PC-3 (cell line): ENCODE results near the gene CD7. TPM values are rescaled to one million over a fixed set of nuclear protein-coding genes. Genes with fewer than 3 reads are reported as not detected.
A peak's percentile ranks its signal among the peaks of the same experiment; 100 is the strongest.

Source experiments
- ATAC-seq: fragments of 200-7000 bp; cut with Tn5 transposase; 2 replicates; pipeline ENCODE4 v1.9.1; 2020; ENCODE audit warnings: mild to moderate bottlenecking, moderate library complexity
- BruUV-seq: library from RNA; stranded (reverse); fragments of 400-500 nt; replicated peaks from 2 replicates; lab custom pipeline; 2021; lab: Mats Ljungman, UMichigan
- CTCF ChIA-PET: fragments of 300-600 bp; sonication (Branson Sonifier 250); formaldehyde crosslinking; loops from one replicate; lab custom pipeline; 2022; ENCODE audit warnings: antibody characterized with exemption; lab: Charles Lee
- POLR2A ChIA-PET: fragments of 300-600 bp; sonication (Branson Sonifier 250); formaldehyde crosslinking; loops from one replicate; lab custom pipeline; 2022; ENCODE audit warnings: antibody characterized with exemption; ENCODE audit not compliant: unreplicated experiment; lab: Charles Lee
- DNase-seq: peaks from one replicate; pipeline ENCODE4 v3.0.0-alpha.2; 2015
- H2AFZ ChIP-seq: fragments of 300-600 bp; sonication (generic); 2 replicates; pipeline ENCODE4 v1.6.0; 2016; ENCODE audit warnings: antibody characterized with exemption, low read length
- H3F3A ChIP-seq: fragments of 300-600 bp; sonication (generic); one replicate; pipeline ENCODE4 v1.6.0; 2017; ENCODE audit warnings: antibody characterized with exemption, low read length, control low read depth, mild to moderate bottlenecking; ENCODE audit not compliant: unreplicated experiment
- H3K27ac ChIP-seq: fragments of 300-600 bp; sonication (generic); 2 replicates; pipeline ENCODE4 v1.5.1; 2016; ENCODE audit warnings: mild to moderate bottlenecking, low read length
- H3K27me3 ChIP-seq: fragments of 300-600 bp; sonication (generic); 2 replicates; pipeline ENCODE4 v1.6.1; 2016; ENCODE audit warnings: low read length, mixed read lengths
- H3K36me3 ChIP-seq: fragments of 300-600 bp; sonication (generic); 2 replicates; pipeline ENCODE4 v1.6.1; 2016; ENCODE audit warnings: low read depth, mixed run types, low read length, mixed read lengths
- H3K4me1 ChIP-seq: fragments of 300-600 bp; sonication (generic); 2 replicates; pipeline ENCODE4 v1.5.1; 2016; ENCODE audit warnings: low read length; ENCODE audit not compliant: insufficient read depth
- H3K4me2 ChIP-seq: fragments of 300-600 bp; sonication (generic); 2 replicates; pipeline ENCODE4 v1.6.0; 2016; ENCODE audit warnings: low read length
- H3K4me3 ChIP-seq: fragments of 300-600 bp; sonication (generic); 2 replicates; pipeline ENCODE4 v1.5.1; 2016; ENCODE audit warnings: mild to moderate bottlenecking, low read length, mixed read lengths
- H3K79me2 ChIP-seq: fragments of 300-600 bp; sonication (generic); 2 replicates; pipeline ENCODE4 v1.6.1; 2017; ENCODE audit warnings: low read length, mixed read lengths
- H3K9ac ChIP-seq: fragments of 300-600 bp; sonication (generic); 2 replicates; pipeline ENCODE4 v1.6.0; 2016; ENCODE audit warnings: mild to moderate bottlenecking, low read length
- H3K9me2 ChIP-seq: fragments of 300-600 bp; sonication (generic); replicated peaks from 2 replicates; pipeline ENCODE4 v1.6.1; 2016; ENCODE audit warnings: mixed run types, low read length, mixed read lengths
- H3K9me3 ChIP-seq: fragments of 300-600 bp; sonication (generic); 2 replicates; pipeline ENCODE4 v1.6.1; 2016; ENCODE audit warnings: low read length, mixed read lengths
- H4K20me1 ChIP-seq: fragments of 300-600 bp; sonication (generic); 2 replicates; pipeline ENCODE4 v1.6.1; 2016; ENCODE audit warnings: low read length, mixed read lengths
- CTCF ChIP-seq: fragments of 300-600 bp; sonication (generic); conservative IDR thresholded peaks from 2 replicates; pipeline ENCODE4 v1.5.1; 2017; ENCODE audit warnings: antibody characterized with exemption, low read depth, mild to moderate bottlenecking, low read length
- EZH2 ChIP-seq: fragments of 300-600 bp; sonication (generic); IDR thresholded peaks from one replicate; pipeline ENCODE4 v1.6.1; 2017; ENCODE audit warnings: antibody characterized with exemption, mild to moderate bottlenecking, low read length; ENCODE audit not compliant: unreplicated experiment
- EZH2phosphoT487 ChIP-seq: fragments of 300-600 bp; sonication (generic); IDR thresholded peaks from 2 replicates; pipeline ENCODE4 v1.6.1; 2018; ENCODE audit warnings: mild to moderate bottlenecking, antibody characterized with exemption, low read length, borderline replicate concordance
- intact Hi-C: fragments of 100-400 bp; cut with micrococcal nuclease; formaldehyde crosslinking; loops from 2 replicates; pipeline ENCODE4 v1.9.0; 2023
- total RNA-seq: library from RNA; depleted of rRNA; stranded (reverse); fragments of >200 nt; gene quantifications from 2 replicates; pipeline ENCODE4 v1.2.3, GENCODE V29; 2014

The CD7 gene
- total RNA-seq, 1 experiment from 2014 or later: 0.15 TPM

GRCh38 chr17:82330322-82331239 lies 13.2 kb upstream of the CD7 start:
- H3K4me1 ChIP-seq: peaks cover 40% of the 10 kb centered on the region
- intact Hi-C loops: loop anchor here (5.0 kb wide), 1 partner anchor 33 kb away; no protein-coding TSS in a partner anchor
- H3K4me2 ChIP-seq: 0 out of 2 replicates have a peak overlapping the region, but pooled peaks have one; percentile 25
- TF ChIP-seq EZH2phosphoT487: no peak
- TF ChIP-seq CTCF: no peak
- no peak for TF ChIP-seq EZH2
- BruUV-seq: no TSS peak
- H3K79me2 ChIP-seq: peaks cover 27% of the 10 kb centered on the region
- H3K9me3 ChIP-seq: no peaks in the 10 kb centered on the region
- H3F3A ChIP-seq: no peaks in the 10 kb centered on the region
- H3K27ac ChIP-seq: no peak overlapping the region
- ATAC-seq: no peak
- H2AFZ ChIP-seq: no peak overlapping the region
- DNase-seq: peak; percentile 63
- no peak overlapping the region for H3K9ac ChIP-seq
- no peaks in the 10 kb centered on the region for H3K9me2 ChIP-seq
- no peaks in the 10 kb centered on the region for H3K27me3 ChIP-seq
- no peak overlapping the region for H3K4me3 ChIP-seq
- ChIA-PET CTCF (interaction anchor here (0.6 kb wide), 1 partner anchor 109 kb away, joined by 3 read pairs; no protein-coding TSS in a partner anchor), POLR2A (no interaction called here)
- H3K36me3 ChIP-seq: no peaks in the 10 kb centered on the region
- no peaks in the 10 kb centered on the region for H4K20me1 ChIP-seq

GRCh38 chr17:82329683-82330321 lies 12.4 kb upstream of the CD7 start:
- Histone ChIP-seq H3K27me3 (no peaks in the 10 kb centered on the region), H3K9me2 (no peaks in the 10 kb centered on the region), H3K9ac (no peak overlapping the region), H3K79me2 (peaks cover 24% of the 10 kb centered on the region), H3K4me1 (peaks cover 33% of the 10 kb centered on the region), H4K20me1 (no peaks in the 10 kb centered on the region), H3K9me3 (no peaks in the 10 kb centered on the region), H3K27ac (no peak overlapping the region), H3F3A (no peaks in the 10 kb centered on the region), H3K4me2 (no peak overlapping the region), H3K4me3 (no peak overlapping the region), H3K36me3 (no peaks in the 10 kb centered on the region), H2AFZ (no peak overlapping the region)
- no peak for ATAC-seq
- intact Hi-C loops: loop anchor here (5.0 kb wide), 1 partner anchor 33 kb away; no protein-coding TSS in a partner anchor
- POLR2A ChIA-PET: no interaction called here
- BruUV-seq: no TSS peak
- no peak for DNase-seq
- TF ChIP-seq EZH2phosphoT487 (no peak), CTCF (no peak), EZH2 (no peak)
- CTCF ChIA-PET: no interaction called here
